Prostate gland (tissue), 2 donors: ENCODE results near the gene TSHZ2.

Experiments used
- POLR2A ChIP-seq: fragments of 450-650 bp; IDR thresholded peaks from one replicate; pipeline ENCODE4 v1.6.1; 2016; ENCODE audit warnings: antibody characterized with exemption, mild to moderate bottlenecking
- POLR2AphosphoS5 ChIP-seq: sonication (generic); formaldehyde crosslinking; IDR thresholded peaks from one replicate; pipeline ENCODE4 v1.6.1; 2017; ENCODE audit warnings: antibody characterized with exemption
- TF ChIP-seq, protein P1 (sequence below), 4 experiments: fragments of 200-600 bp in 2 of 4; fragments of 450-650 bp in 2 of 4; sonication (generic) in 2 of 4; IDR thresholded peaks; 1 replicate in 3 of 4; 2 replicates in 1 of 4; pipeline ENCODE4 v1.5.1; 2016 to 2019; ENCODE audit warnings: antibody characterized with exemption in 4 of 4, mild to moderate bottlenecking in 2 of 4, moderate library complexity in 2 of 4

DNA sequence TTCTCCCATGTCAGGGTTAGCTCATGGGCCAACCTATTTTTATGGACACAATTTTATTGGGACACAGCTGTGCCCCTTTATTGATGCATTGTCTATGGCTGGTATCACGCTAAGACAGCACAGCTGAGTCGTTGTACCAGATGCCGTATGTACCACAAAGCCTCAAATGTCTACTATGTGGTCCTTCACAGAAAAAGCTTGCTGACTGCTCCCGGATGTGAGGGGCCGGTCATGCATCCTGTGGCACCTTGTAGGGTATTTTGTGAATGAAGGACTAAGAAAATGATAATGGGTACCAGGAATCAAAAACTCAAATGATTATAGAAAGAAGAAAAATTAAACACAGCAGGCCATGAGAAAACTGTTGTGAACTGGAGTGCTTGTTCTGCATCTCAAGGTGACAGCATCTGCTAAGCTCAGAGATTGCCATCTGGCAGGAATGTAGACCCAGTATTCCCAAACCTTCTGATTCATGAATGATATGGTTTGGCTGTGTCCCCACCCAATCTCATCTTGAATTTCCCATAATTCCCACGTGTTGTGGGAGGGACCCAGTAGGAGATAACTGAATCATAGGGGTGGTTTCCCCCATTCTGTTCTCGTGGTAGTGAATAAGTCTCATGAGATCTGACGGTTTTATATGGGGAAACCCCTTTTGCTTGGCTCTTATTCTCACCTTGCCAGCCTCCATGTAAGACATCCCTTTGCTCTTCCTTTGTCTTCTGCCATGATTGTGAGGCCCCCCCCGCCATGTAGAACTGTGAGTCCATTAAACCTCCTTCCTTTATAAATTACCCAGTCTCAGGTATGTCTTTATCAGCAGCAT lies 248.5 kb downstream of the TSHZ2 start:
- TF ChIP-seq, protein P1, sequence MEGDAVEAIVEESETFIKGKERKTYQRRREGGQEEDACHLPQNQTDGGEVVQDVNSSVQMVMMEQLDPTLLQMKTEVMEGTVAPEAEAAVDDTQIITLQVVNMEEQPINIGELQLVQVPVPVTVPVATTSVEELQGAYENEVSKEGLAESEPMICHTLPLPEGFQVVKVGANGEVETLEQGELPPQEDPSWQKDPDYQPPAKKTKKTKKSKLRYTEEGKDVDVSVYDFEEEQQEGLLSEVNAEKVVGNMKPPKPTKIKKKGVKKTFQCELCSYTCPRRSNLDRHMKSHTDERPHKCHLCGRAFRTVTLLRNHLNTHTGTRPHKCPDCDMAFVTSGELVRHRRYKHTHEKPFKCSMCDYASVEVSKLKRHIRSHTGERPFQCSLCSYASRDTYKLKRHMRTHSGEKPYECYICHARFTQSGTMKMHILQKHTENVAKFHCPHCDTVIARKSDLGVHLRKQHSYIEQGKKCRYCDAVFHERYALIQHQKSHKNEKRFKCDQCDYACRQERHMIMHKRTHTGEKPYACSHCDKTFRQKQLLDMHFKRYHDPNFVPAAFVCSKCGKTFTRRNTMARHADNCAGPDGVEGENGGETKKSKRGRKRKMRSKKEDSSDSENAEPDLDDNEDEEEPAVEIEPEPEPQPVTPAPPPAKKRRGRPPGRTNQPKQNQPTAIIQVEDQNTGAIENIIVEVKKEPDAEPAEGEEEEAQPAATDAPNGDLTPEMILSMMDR (IDR thresholded peaks at IDR 0.05), result no peak
- TF ChIP-seq POLR2AphosphoS5, result no peak
- no peak for TF ChIP-seq POLR2A
